Stimulated activated CD4-positive, alpha-beta T cell treated with anti-CD3 and anti-CD28 coated beads, Interleukin-4, amount 100 ng/mL, for 1 hour (primary cell): Measurements from ENCODE around the gene STIM2.
"Not testable (repeated sequence)": the region's sequence is repeated elsewhere in the genome, so short reads cannot be mapped to it uniquely, and the experiment has no call there.

Experiments used
- DNase-seq: peaks from one replicate; pipeline ENCODE4 v3.0.0-alpha.2; 2020

Gene STIM2

GRCh38 chr4:26870576-26871262 lies 10.1 kb downstream of the STIM2 start:
- DNase-seq: no peak

GRCh38 chr4:26871611-26872010 lies 11.0 kb downstream of the STIM2 start:
- no peak for DNase-seq

GRCh38 chr4:26873391-26874026 lies 12.9 kb downstream of the STIM2 start:
- no peak for DNase-seq

GRCh38 chr4:26874110-26874509 lies 13.5 kb downstream of the STIM2 start:
- DNase-seq: no peak

- DNase-seq: no peak
Measured at GRCh38 chr4:26877406-26877805, 16.8 kb downstream of the STIM2 start.

GRCh38 chr4:26877961-26878360 lies 17.3 kb downstream of the STIM2 start:
- no peak for DNase-seq

GRCh38 chr4:26878794-26879391 lies 18.3 kb downstream of the STIM2 start:
- DNase-seq: no peak

GRCh38 chr4:26879805-26880204 lies 19.2 kb downstream of the STIM2 start:
- DNase-seq: no peak

GRCh38 chr4:26884026-26884425 lies 23.4 kb downstream of the STIM2 start:
- DNase-seq: no peak

- no peak for DNase-seq
Measured at GRCh38 chr4:26884486-26884988, 23.9 kb downstream of the STIM2 start.

GRCh38 chr4:26885912-26886274 lies 25.3 kb downstream of the STIM2 start:
- DNase-seq: no peak

GRCh38 chr4:26887143-26887542 lies 26.5 kb downstream of the STIM2 start:
- no peak for DNase-seq

GRCh38 chr4:26887809-26888208 lies 27.2 kb downstream of the STIM2 start:
- DNase-seq: no peak

GRCh38 chr4:26889356-26889755 lies 28.7 kb downstream of the STIM2 start:
- no peak for DNase-seq

- DNase-seq: no peak
Measured at GRCh38 chr4:26891054-26891453, 30.4 kb downstream of the STIM2 start.

- no peak for DNase-seq
Measured at GRCh38 chr4:26891867-26892266, 31.2 kb downstream of the STIM2 start.

- DNase-seq: no peak
Measured at GRCh38 chr4:26892480-26893150, 32.0 kb downstream of the STIM2 start.

- DNase-seq: no peak
Measured at GRCh38 chr4:26893491-26893890, 32.9 kb downstream of the STIM2 start.

- not testable (repeated sequence) for DNase-seq
Measured at GRCh38 chr4:26894881-26895280, 34.2 kb downstream of the STIM2 start.

- no peak for DNase-seq
Measured at GRCh38 chr4:26896636-26897035, 36.0 kb downstream of the STIM2 start.

- no peak for DNase-seq
Measured at GRCh38 chr4:26899991-26900390, 39.4 kb downstream of the STIM2 start.

GRCh38 chr4:26900765-26901164 lies 40.1 kb downstream of the STIM2 start:
- no peak for DNase-seq

GRCh38 chr4:26905172-26905571 lies 44.5 kb downstream of the STIM2 start:
- no peak for DNase-seq
